GM19467 (cell line): ENCODE data around the gene OPTC.

Experiments used
- ATAC-seq: cut with Tn5 transposase; IDR thresholded peaks from one replicate; pipeline ENCODE4 v1.9.1; 2021; ENCODE audit warnings: mild to moderate bottlenecking, moderate library complexity; ENCODE audit not compliant: unreplicated experiment

The OPTC gene

DNA sequence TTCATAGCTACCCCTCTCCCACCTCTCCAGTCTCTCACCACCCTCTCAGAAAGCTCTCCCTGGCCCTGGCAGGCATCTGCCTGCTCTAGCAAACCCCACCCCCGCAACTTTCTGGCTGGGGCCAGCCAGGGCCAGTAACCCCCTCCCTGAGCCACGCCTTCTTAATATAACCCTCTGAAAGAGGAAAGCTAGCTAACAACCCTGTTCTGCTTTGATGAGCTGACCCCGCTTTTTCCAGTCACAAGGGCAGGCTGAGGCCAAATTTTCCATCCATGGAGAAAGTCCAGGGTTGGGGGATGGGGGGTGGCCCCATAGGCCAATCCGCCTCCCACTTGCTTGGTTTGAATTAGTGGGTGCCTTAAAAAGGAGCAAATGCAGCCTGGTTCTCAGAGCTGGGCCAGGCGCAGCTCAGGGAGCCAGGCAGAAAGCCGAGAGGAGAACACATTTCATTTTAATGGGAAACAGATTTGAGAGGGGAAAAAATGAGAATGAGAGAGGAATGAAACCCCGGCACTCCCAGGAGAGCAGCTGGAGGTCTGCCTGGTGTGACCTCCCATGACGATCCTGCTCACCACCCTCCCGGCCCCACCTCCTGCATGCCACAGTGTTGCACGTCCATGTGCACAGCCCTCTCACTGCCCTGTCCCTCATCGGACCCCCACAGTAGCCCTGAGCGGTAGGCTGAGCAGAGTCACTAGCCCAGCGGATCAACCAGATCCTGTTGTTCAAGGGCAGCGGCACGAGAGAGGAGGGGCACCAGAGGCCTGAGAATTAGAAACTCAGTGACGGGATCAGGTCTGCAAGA lies 62.3 kb downstream of the OPTC start:
- no peak for ATAC-seq

DNA sequence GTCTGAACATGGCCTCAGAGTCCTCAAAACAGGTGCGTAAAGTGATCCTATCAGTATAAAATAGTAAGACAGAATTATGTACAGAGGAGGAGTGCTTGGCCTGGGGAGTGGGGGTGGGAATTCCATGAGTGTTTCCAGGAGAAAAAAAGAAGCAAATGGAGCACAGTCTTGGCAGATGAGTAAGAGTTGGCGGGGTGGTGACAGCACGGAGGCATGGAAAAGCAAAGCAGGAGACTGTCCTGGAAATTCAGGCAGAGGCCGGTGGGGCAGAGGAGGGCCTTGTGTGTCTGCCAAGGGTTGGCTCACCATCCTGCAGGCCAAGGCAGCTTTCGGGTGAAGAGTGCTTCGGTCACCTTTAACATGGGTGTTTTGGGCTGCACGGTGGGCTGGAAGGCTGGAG lies 63.4 kb downstream of the OPTC start:
- no peak for ATAC-seq

DNA sequence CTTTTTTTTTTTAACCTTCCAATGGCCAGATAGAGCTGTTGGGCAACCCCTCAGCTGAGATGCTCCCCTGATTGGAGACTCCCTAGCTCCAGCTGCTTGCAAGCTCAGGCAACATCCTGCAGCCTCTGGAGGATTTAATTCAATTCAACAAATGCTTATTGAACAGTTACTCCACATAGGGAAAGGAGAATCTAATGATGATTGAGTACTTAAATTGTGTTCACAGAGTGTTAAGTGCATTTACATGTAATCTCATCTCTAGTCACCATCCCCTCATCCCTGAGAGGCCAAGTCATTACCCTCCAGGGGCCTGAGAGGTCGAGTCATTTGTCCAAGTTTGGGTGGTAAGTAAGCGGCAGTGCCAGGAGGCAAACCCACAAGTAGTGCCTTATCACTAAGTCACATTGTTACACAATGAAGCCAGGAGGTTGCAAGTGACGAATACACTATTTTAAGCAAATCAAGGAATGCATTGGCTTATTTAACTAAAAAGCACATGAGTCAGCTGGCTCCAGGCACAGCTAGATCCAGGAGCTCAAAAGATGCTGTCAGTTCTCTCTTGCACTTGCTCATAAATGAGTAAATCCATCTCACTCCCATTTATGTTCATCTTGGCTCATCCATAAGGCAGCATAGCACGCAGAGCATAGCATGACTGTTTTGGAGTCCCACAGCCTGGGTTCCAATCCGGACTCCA lies 64.3 kb downstream of the OPTC start:
- ATAC-seq: no peak
